HCT116 (cell line): ENCODE measurements around the gene PPFIBP1. TPM values are rescaled to one million over a fixed set of nuclear protein-coding genes. Genes with fewer than 3 reads are reported as not detected.

Source experiments
- ATAC-seq: fragments of 200-7000 bp; cut with Tn5 transposase; 2 replicates; pipeline ENCODE4 v1.9.1; 2020; ENCODE audit warnings: mild to moderate bottlenecking, moderate library complexity
- BruUV-seq: library from RNA; stranded (reverse); fragments of 400-500 nt; replicated peaks from 2 replicates; lab custom pipeline; 2021; lab: Mats Ljungman, UMichigan
- CTCF ChIA-PET: fragments of 300-600 bp; sonication (Branson Sonifier 250); formaldehyde crosslinking; loops from one replicate; lab custom pipeline; 2021; ENCODE audit warnings: antibody characterized with exemption; lab: Charles Lee
- POLR2A ChIA-PET: fragments of 300-600, 350-600 bp; sonication (Branson Sonifier 250); formaldehyde crosslinking; loops from one replicate; lab custom pipeline; 2021; ENCODE audit warnings: antibody characterized with exemption; lab: Charles Lee
- RAD21 ChIA-PET, 2 experiments: fragments of 300-600 bp; sonication (Branson Sonifier 250); formaldehyde crosslinking; loops; one replicate each; lab custom pipeline; 2023; ENCODE audit warnings: low total read pairs in 2 of 2; ENCODE audit not compliant: uncharacterized antibody in 2 of 2, unreplicated experiment in 2 of 2, low non-redundant PET in 1 of 2; lab: Charles Lee
- DNase-seq: peaks from one replicate; pipeline ENCODE4 v3.0.0-alpha.2; 2010; ENCODE audit warnings: low read depth, low spot score
- H2AFZ ChIP-seq: fragments of 200-600 bp; shearing (Covaris generic), sonication (generic); 2 replicates; pipeline ENCODE4 v1.6.1; 2017; ENCODE audit warnings: low read depth, mixed run types, mixed read lengths, antibody characterized with exemption, low read length; ENCODE audit not compliant: poor library complexity, severe bottlenecking
- H3K27ac ChIP-seq: 2 replicates; pipeline ENCODE4 v1.5.1; 2012; ENCODE audit warnings: low read depth, low read length
- H3K27me3 ChIP-seq: fragments of 200-600 bp; sonication (generic); 2 replicates; pipeline ENCODE4 v1.6.1; 2016; ENCODE audit warnings: mixed run types, low read length, mixed read lengths; ENCODE audit not compliant: insufficient read depth
- H3K36me3 ChIP-seq, 2 experiments: fragments of 200-500 bp in 1 of 2; fragments of 200-600 bp in 1 of 2; sonication (Bioruptor generic) in 1 of 2; sonication (generic) in 1 of 2; 2 replicates each; pipeline versions ENCODE4 v1.5.1 to v1.6.1; 2014 to 2016; ENCODE audit warnings: low read length in 2 of 2, inconsistent platforms in 1 of 2, mixed read lengths in 1 of 2, mixed run types in 1 of 2; ENCODE audit not compliant: insufficient read depth in 2 of 2, control insufficient read depth in 1 of 2
- H3K4me1 ChIP-seq, 2 experiments: fragments of 200-600 bp in 1 of 2; sonication (generic) in 1 of 2; 2 replicates each; pipeline versions ENCODE4 v1.5.1 to v1.6.1; 2012 to 2017; ENCODE audit warnings: low read length in 2 of 2, inconsistent platforms in 1 of 2, mild to moderate bottlenecking in 1 of 2, mixed read lengths in 1 of 2, mixed run types in 1 of 2, moderate library complexity in 1 of 2; ENCODE audit not compliant: insufficient read depth in 2 of 2, control insufficient read depth in 1 of 2
- H3K4me2 ChIP-seq: fragments of 200-600 bp; sonication (generic); 2 replicates; pipeline ENCODE4 v1.6.1; 2017; ENCODE audit warnings: mixed run types, low read length, mixed read lengths
- H3K4me3 ChIP-seq, 2 experiments: fragments of 200-600 bp in 1 of 2; sonication (generic) in 1 of 2; replicated peaks in 1 of 2; 2 replicates each; pipeline ENCODE4 v1.5.1; 2011 to 2016; ENCODE audit warnings: low read length in 2 of 2, control low read depth in 1 of 2, low read depth in 1 of 2, mild to moderate bottlenecking in 1 of 2, mixed read lengths in 1 of 2, mixed run types in 1 of 2
- H3K79me2 ChIP-seq: fragments of 200-600 bp; sonication (generic); 2 replicates; pipeline ENCODE4 v1.6.1; 2017; ENCODE audit warnings: mild to moderate bottlenecking, mixed run types, low read length, moderate library complexity, mixed read lengths; ENCODE audit not compliant: insufficient read depth
- H3K9ac ChIP-seq: fragments of 200-600 bp; sonication (generic); 2 replicates; pipeline ENCODE4 v1.6.1; 2016; ENCODE audit warnings: low read length, mixed read lengths
- H3K9me2 ChIP-seq: fragments of 200-600 bp; sonication (generic), shearing (Covaris generic); 2 replicates; pipeline ENCODE4 v1.6.1; 2017; ENCODE audit warnings: mixed run types, mild to moderate bottlenecking, moderate library complexity; ENCODE audit not compliant: insufficient read depth
- H3K9me3 ChIP-seq, 2 experiments: fragments of 200-500 bp in 1 of 2; fragments of 200-600 bp in 1 of 2; sonication (Bioruptor generic) in 1 of 2; sonication (generic) in 1 of 2; 2 replicates each; pipeline ENCODE4 v1.6.1; 2014 to 2017; ENCODE audit warnings: low read length in 2 of 2, mixed read lengths in 2 of 2, inconsistent platforms in 1 of 2, low read depth in 1 of 2, mild to moderate bottlenecking in 1 of 2, mixed run types in 1 of 2, moderate library complexity in 1 of 2; ENCODE audit not compliant: control insufficient read depth in 1 of 2, insufficient read depth in 1 of 2
- H4K20me1 ChIP-seq: fragments of 200-600 bp; sonication (generic), shearing (Covaris generic); 2 replicates; pipeline ENCODE4 v1.6.1; 2017; ENCODE audit warnings: mixed run types, mild to moderate bottlenecking, moderate library complexity; ENCODE audit not compliant: insufficient read depth
- CBX3 ChIP-seq: IDR thresholded peaks from 2 replicates; pipeline ENCODE4 v1.6.1; 2012; ENCODE audit warnings: low read depth
- CEBPB ChIP-seq: IDR thresholded peaks from 2 replicates; pipeline ENCODE4 v1.6.1; 2012; ENCODE audit warnings: low read depth
- EGR1 ChIP-seq: IDR thresholded peaks from 2 replicates; pipeline ENCODE4 v1.6.1; 2012; ENCODE audit warnings: low read depth
- ELF1 ChIP-seq: IDR thresholded peaks from 2 replicates; pipeline ENCODE4 v1.6.1; 2012; ENCODE audit warnings: low read depth, borderline replicate concordance
- EZH2 ChIP-seq: fragments of 200-600 bp; sonication (generic); IDR thresholded peaks from 2 replicates; pipeline ENCODE4 v1.6.1; 2017; ENCODE audit warnings: antibody characterized with exemption, mixed run types
- EZH2phosphoT487 ChIP-seq: fragments of 200-600 bp; IDR thresholded peaks from 2 replicates; pipeline ENCODE4 v1.6.1; 2018; ENCODE audit warnings: antibody characterized with exemption, borderline replicate concordance
- JUND ChIP-seq: IDR thresholded peaks from 2 replicates; pipeline ENCODE4 v1.6.1; 2012
- POLR2A ChIP-seq: IDR thresholded peaks from 2 replicates; pipeline ENCODE4 v1.7.0; 2011; ENCODE audit warnings: borderline replicate concordance; ENCODE audit not compliant: insufficient read depth, insufficient read length; ENCODE audit errors: extremely low read depth
- POLR2AphosphoS5 ChIP-seq: IDR thresholded peaks from 2 replicates; pipeline ENCODE4 v1.6.1; 2011; ENCODE audit warnings: mild to moderate bottlenecking, low read depth, low read length, moderate library complexity
- RAD21 ChIP-seq: IDR thresholded peaks from 2 replicates; pipeline ENCODE4 v1.6.1; 2012; ENCODE audit warnings: low read depth, mild to moderate bottlenecking
- SIN3A ChIP-seq: IDR thresholded peaks from 2 replicates; pipeline ENCODE4 v1.6.1; 2012; ENCODE audit warnings: low read depth
- SRF ChIP-seq: IDR thresholded peaks from 2 replicates; pipeline ENCODE4 v1.6.1; 2012; ENCODE audit warnings: low read depth
- TCF7L2 ChIP-seq: IDR thresholded peaks from 2 replicates; pipeline ENCODE4 v1.7.0; 2011; ENCODE audit warnings: borderline replicate concordance, inconsistent platforms; ENCODE audit not compliant: insufficient read depth, insufficient read length; ENCODE audit errors: extremely low read depth
- YY1 ChIP-seq: IDR thresholded peaks from 2 replicates; pipeline ENCODE4 v1.6.1; 2011; ENCODE audit warnings: low read length, low read depth, moderate library complexity, mild to moderate bottlenecking; ENCODE audit not compliant: insufficient replicate concordance; ENCODE audit errors: extremely low read depth
- ZFX ChIP-seq: fragments of 450-650 bp; IDR thresholded peaks from 2 replicates; pipeline ENCODE4 v1.6.1; 2017
- ZNF274 ChIP-seq: fragments of 200-500 bp; sonication (Bioruptor generic); IDR thresholded peaks from 2 replicates; pipeline ENCODE4 v1.6.1; 2014; ENCODE audit warnings: mild to moderate bottlenecking, low read depth, low read length, inconsistent platforms
- intact Hi-C: fragments of 100-400 bp; cut with micrococcal nuclease; formaldehyde crosslinking; loops from 2 replicates; pipeline ENCODE4 v1.10.0; 2022
- total RNA-seq: library from RNA; stranded (reverse); gene quantifications from one replicate; pipeline ENCODE4 v1.2.1, GENCODE V29; 2021; ENCODE audit not compliant: unreplicated experiment
- TF ChIP-seq, protein P1 (sequence below): IDR thresholded peaks from 2 replicates; pipeline ENCODE4 v1.6.1; 2012
- TF ChIP-seq, protein P2 (sequence below): IDR thresholded peaks from 2 replicates; pipeline ENCODE4 v1.6.1; 2012; ENCODE audit warnings: low read depth
- TF ChIP-seq, protein P3 (sequence below), 3 experiments: fragments of 200-600 bp in 1 of 3; sonication (generic) in 1 of 3; IDR thresholded peaks in 2 of 3; conservative IDR thresholded peaks in 1 of 3; 2 replicates each; pipeline ENCODE4 v1.5.1; 2012 to 2017; ENCODE audit warnings: low read depth in 2 of 3, low read length in 2 of 3, antibody characterized with exemption in 1 of 3, borderline replicate concordance in 1 of 3, control low read depth in 1 of 3, mild to moderate bottlenecking in 1 of 3, mixed read lengths in 1 of 3, mixed run types in 1 of 3, moderate library complexity in 1 of 3; ENCODE audit not compliant: insufficient read depth in 1 of 3
- TF ChIP-seq, protein P4 (sequence below): IDR thresholded peaks from 2 replicates; pipeline ENCODE4 v1.6.1; 2011; ENCODE audit warnings: mild to moderate bottlenecking, low read length, moderate library complexity; ENCODE audit not compliant: insufficient replicate concordance; ENCODE audit errors: extremely low read depth

Gene PPFIBP1
- total RNA-seq, 1 experiment from 2014 or later = 102 TPM

DNA sequence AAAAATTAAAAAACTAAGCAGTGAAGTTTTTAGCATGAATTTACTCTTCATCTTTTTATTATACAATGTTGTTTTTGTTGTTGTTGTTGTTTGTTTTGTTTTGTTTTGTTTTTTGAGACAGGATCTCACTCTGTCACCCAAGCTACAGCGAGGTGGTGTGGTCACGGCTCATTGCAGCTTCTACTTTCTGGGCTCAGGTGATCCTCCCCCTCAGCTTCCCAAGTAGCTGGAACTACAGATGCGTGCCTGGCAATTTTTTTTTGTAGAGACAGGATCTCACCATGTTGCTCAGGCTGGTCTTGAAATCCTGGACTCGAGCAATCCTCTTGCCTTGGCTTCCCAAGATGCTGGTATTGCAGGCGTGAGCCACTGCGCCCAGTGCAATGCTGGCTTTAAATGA lies 11.3 kb downstream of the PPFIBP1 start:
- H3K4me3 ChIP-seq = no peak overlapping the region
- RAD21 ChIA-PET = no interaction called here
- ATAC-seq (no peak), DNase-seq (no peak)
- no TSS peak for BruUV-seq
- no peaks in the 10 kb centered on the region for H4K20me1 ChIP-seq
- no peak overlapping the region for H2AFZ ChIP-seq
- H3K4me1 ChIP-seq = peaks cover 27 to 34% of the 10 kb centered on the region in 2 experiments
- TF ChIP-seq, protein P1, sequence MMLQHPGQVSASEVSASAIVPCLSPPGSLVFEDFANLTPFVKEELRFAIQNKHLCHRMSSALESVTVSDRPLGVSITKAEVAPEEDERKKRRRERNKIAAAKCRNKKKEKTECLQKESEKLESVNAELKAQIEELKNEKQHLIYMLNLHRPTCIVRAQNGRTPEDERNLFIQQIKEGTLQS = no peak
- no peak for TF ChIP-seq SRF
- TF ChIP-seq ZNF274 = no peak
- TF ChIP-seq POLR2A = no peak
- no peak for TF ChIP-seq ELF1
- no peak for TF ChIP-seq JUND
- TF ChIP-seq ZFX = no peak
- no peak for TF ChIP-seq EZH2
- TF ChIP-seq, protein P2, sequence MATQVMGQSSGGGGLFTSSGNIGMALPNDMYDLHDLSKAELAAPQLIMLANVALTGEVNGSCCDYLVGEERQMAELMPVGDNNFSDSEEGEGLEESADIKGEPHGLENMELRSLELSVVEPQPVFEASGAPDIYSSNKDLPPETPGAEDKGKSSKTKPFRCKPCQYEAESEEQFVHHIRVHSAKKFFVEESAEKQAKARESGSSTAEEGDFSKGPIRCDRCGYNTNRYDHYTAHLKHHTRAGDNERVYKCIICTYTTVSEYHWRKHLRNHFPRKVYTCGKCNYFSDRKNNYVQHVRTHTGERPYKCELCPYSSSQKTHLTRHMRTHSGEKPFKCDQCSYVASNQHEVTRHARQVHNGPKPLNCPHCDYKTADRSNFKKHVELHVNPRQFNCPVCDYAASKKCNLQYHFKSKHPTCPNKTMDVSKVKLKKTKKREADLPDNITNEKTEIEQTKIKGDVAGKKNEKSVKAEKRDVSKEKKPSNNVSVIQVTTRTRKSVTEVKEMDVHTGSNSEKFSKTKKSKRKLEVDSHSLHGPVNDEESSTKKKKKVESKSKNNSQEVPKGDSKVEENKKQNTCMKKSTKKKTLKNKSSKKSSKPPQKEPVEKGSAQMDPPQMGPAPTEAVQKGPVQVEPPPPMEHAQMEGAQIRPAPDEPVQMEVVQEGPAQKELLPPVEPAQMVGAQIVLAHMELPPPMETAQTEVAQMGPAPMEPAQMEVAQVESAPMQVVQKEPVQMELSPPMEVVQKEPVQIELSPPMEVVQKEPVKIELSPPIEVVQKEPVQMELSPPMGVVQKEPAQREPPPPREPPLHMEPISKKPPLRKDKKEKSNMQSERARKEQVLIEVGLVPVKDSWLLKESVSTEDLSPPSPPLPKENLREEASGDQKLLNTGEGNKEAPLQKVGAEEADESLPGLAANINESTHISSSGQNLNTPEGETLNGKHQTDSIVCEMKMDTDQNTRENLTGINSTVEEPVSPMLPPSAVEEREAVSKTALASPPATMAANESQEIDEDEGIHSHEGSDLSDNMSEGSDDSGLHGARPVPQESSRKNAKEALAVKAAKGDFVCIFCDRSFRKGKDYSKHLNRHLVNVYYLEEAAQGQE = no peak
- TF ChIP-seq CEBPB = no peak
- TF ChIP-seq RAD21 = no peak
- TF ChIP-seq, protein P3, sequence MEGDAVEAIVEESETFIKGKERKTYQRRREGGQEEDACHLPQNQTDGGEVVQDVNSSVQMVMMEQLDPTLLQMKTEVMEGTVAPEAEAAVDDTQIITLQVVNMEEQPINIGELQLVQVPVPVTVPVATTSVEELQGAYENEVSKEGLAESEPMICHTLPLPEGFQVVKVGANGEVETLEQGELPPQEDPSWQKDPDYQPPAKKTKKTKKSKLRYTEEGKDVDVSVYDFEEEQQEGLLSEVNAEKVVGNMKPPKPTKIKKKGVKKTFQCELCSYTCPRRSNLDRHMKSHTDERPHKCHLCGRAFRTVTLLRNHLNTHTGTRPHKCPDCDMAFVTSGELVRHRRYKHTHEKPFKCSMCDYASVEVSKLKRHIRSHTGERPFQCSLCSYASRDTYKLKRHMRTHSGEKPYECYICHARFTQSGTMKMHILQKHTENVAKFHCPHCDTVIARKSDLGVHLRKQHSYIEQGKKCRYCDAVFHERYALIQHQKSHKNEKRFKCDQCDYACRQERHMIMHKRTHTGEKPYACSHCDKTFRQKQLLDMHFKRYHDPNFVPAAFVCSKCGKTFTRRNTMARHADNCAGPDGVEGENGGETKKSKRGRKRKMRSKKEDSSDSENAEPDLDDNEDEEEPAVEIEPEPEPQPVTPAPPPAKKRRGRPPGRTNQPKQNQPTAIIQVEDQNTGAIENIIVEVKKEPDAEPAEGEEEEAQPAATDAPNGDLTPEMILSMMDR (IDR thresholded peaks at IDR 0.05 in 2 of 3, conservative IDR thresholded peaks at IDR 0.05 in 1 of 3; ENCODE audit: borderline replicate concordance in 1 of 3, insufficient read depth in 1 of 3, low read depth in 2 of 3, low read length in 2 of 3) = no peak
- no peak for TF ChIP-seq SIN3A
- TF ChIP-seq YY1 = no peak
- TF ChIP-seq TCF7L2 = no peak
- TF ChIP-seq, protein P4, sequence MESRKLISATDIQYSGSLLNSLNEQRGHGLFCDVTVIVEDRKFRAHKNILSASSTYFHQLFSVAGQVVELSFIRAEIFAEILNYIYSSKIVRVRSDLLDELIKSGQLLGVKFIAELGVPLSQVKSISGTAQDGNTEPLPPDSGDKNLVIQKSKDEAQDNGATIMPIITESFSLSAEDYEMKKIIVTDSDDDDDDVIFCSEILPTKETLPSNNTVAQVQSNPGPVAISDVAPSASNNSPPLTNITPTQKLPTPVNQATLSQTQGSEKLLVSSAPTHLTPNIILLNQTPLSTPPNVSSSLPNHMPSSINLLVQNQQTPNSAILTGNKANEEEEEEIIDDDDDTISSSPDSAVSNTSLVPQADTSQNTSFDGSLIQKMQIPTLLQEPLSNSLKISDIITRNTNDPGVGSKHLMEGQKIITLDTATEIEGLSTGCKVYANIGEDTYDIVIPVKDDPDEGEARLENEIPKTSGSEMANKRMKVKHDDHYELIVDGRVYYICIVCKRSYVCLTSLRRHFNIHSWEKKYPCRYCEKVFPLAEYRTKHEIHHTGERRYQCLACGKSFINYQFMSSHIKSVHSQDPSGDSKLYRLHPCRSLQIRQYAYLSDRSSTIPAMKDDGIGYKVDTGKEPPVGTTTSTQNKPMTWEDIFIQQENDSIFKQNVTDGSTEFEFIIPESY = no peak
- no peak for TF ChIP-seq POLR2AphosphoS5
- no peak for TF ChIP-seq EGR1
- TF ChIP-seq EZH2phosphoT487 = no peak
- TF ChIP-seq CBX3 = no peak
- H3K9ac ChIP-seq = no peak overlapping the region
- no peaks in the 10 kb centered on the region for H3K9me3 ChIP-seq
- POLR2A ChIA-PET = interaction anchor here (0.6 kb wide), 1 partner anchor 9 kb away, joined by 3 read pairs; no protein-coding TSS in a partner anchor
- peaks cover 94% of the 10 kb centered on the region for H3K79me2 ChIP-seq
- no peak overlapping the region for H3K27ac ChIP-seq
- H3K4me2 ChIP-seq = no peak overlapping the region
- no peaks in the 10 kb centered on the region for H3K36me3 ChIP-seq
- CTCF ChIA-PET = no interaction called here
- H3K27me3 ChIP-seq = no peaks in the 10 kb centered on the region
- H3K9me2 ChIP-seq = no peaks in the 10 kb centered on the region
- intact Hi-C loops = no loop called here
